ENCODE data around the gene LTA. TPM values are rescaled to one million over a fixed set of nuclear protein-coding genes. Genes with fewer than 3 reads are reported as not detected.

The LTA gene
- total RNA-seq, 4 donors from 2014 or later = not detected

DNA sequence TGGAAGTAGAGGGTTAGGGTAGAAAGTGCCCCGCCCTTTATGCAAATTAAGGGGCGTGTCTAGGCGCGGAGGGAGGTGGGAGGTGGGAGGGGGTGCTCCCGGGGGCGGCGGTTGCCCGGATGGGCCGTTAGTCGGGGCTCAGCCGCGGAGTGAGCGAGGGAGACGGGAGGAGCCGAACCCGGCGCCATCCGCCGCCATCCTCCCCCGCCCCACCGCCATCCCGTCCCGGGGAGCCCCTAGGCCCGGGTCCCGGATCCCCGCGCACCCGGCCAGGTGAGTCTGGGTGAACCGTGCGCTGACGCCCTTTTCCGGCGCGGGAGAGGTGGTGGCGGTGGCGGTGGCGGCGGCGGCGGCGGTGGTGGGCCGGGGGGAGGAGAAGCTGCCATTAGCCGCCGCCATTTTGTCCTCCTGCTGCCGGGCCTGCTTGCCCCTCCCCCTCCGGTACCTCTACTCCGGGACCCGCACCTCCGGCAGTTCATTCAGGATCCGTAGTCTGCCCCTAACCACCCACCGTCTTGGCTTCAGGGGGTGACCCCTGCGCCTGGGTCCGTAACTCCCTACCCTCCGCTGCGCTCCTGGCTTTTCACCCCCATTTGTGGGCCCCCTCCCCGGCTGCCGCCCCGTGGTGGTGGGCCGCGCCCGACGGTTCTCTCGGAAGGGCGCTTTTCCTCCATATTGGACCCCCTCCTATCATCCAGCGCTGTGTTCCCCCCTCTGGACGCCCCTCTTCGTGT lies 48.7 kb downstream of the LTA start, which contains the start of gene PRRC2A:
TSS of gene PRRC2A (plus strand) at position 130 of the 734 bp plus-strand sequence. CDS start 2,075 bp downstream, outside the sequence.
- Histone ChIP-seq H3K4me1 (peaks cover 11 to 35% (median 14%) of the 10 kb centered on the region in 3 donors), H3K36me3 (peaks cover 20 to 26% (median 24%) of the 10 kb centered on the region in 3 donors), H3K4me3 (peak within 1 kb of the TSS; percentile 80 to 98 (median 86)), H3K27ac (peak within 1 kb of the TSS; percentile 97 to 99 (median 98)), H3K9me3 (no peaks in the 10 kb centered on the region), H3K27me3 (no peaks in the 10 kb centered on the region)
- intact Hi-C loops (cut with DNase I) = no loop called here
- no peak for DNase-seq
- 1 to 6% methylated on average over 15 to 25 of the region's 67 CpGs for WGBS, 2 donors
- TF ChIP-seq POLR2A (IDR thresholded peaks at IDR 0.05) = peak in 3 of 4 donors; percentile 52 to 77 (median 75)
- TF ChIP-seq, protein P1, sequence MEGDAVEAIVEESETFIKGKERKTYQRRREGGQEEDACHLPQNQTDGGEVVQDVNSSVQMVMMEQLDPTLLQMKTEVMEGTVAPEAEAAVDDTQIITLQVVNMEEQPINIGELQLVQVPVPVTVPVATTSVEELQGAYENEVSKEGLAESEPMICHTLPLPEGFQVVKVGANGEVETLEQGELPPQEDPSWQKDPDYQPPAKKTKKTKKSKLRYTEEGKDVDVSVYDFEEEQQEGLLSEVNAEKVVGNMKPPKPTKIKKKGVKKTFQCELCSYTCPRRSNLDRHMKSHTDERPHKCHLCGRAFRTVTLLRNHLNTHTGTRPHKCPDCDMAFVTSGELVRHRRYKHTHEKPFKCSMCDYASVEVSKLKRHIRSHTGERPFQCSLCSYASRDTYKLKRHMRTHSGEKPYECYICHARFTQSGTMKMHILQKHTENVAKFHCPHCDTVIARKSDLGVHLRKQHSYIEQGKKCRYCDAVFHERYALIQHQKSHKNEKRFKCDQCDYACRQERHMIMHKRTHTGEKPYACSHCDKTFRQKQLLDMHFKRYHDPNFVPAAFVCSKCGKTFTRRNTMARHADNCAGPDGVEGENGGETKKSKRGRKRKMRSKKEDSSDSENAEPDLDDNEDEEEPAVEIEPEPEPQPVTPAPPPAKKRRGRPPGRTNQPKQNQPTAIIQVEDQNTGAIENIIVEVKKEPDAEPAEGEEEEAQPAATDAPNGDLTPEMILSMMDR (IDR thresholded peaks at IDR 0.05) = no peak

DNA sequence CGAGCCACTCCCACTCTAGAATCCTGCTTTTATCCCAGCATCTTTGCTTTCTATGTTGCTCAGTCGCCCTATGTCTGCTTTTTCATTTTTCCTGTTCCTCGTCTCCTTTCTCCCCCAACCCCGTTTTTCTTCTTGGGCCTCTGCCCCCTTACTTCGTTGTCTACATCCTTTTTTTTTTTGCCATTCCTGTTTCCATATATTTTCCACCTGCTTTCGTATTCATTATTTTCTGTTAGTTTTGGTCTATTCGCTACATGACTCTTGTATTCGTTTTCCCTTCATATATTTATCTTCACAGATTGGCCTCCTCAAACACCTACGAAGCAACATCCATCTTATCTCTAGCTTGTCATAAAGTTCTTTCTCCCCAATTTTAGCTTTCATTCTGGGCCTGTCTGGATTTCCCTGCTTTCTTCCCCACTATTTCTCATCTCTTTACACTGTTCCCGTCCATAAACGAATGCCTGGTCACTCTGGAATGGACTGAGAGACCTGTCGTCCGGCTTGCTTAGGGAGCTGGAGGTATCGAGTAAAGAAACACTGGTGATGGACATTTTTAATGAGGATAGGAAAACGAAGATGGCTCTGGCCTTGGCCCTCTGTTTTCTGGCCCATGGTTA lies 49.3 kb downstream of the LTA start:
- Histone ChIP-seq H3K27ac (peak overlapping the region; percentile 97 to 99 (median 98)), H3K4me3 (peak overlapping the region; percentile 80 to 98 (median 86)), H3K27me3 (no peaks in the 10 kb centered on the region), H3K36me3 (peaks cover 27 to 32% (median 28%) of the 10 kb centered on the region in 3 donors), H3K4me1 (peaks cover 11 to 35% (median 14%) of the 10 kb centered on the region in 3 donors), H3K9me3 (no peaks in the 10 kb centered on the region)
- WGBS, 2 donors = 3 to 6% methylated on average over 15 of the region's 15 CpGs
- DNase-seq = no peak
- intact Hi-C loops (cut with DNase I) = no loop called here
- TF ChIP-seq, protein P1 (IDR thresholded peaks at IDR 0.05) = no peak
- no peak for TF ChIP-seq POLR2A (IDR thresholded peaks at IDR 0.05)

DNA sequence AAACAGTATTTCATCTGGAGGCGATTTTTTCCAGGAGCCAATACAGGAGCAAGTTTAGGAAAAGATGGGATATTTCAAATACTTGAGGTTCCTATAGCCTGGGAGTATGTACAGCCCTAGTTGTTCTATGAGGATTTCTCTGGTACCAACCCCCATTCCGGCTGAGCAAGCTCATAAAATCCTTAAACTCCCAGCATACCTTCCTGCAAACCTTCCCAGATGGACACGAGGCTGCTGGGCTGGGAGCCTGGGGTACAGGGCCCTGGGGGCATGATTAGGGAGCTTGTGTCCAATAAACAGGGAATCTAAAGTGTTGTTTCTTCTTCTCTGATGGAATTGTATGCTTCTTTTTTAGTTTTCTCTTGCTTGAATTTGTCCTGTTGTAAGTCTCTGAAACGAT lies 49.9 kb downstream of the LTA start:
- peak overlapping the region; percentile 80 to 98 (median 86) for H3K4me3 ChIP-seq
- H3K4me1 ChIP-seq = peaks cover 11 to 35% (median 14%) of the 10 kb centered on the region in 3 donors
- no peaks in the 10 kb centered on the region for H3K9me3 ChIP-seq
- 15 to 20% methylated on average over 4 of the region's 4 CpGs for WGBS, 2 donors
- intact Hi-C loops (cut with DNase I) = no loop called here
- H3K27ac ChIP-seq = peak overlapping the region; percentile 97 to 99 (median 98)
- DNase-seq = no peak
- H3K36me3 ChIP-seq = peaks cover 33 to 38% (median 34%) of the 10 kb centered on the region in 3 donors
- TF ChIP-seq POLR2A (IDR thresholded peaks at IDR 0.05) = no peak
- TF ChIP-seq, protein P1 (IDR thresholded peaks at IDR 0.05) = no peak
- H3K27me3 ChIP-seq = no peaks in the 10 kb centered on the region

DNA sequence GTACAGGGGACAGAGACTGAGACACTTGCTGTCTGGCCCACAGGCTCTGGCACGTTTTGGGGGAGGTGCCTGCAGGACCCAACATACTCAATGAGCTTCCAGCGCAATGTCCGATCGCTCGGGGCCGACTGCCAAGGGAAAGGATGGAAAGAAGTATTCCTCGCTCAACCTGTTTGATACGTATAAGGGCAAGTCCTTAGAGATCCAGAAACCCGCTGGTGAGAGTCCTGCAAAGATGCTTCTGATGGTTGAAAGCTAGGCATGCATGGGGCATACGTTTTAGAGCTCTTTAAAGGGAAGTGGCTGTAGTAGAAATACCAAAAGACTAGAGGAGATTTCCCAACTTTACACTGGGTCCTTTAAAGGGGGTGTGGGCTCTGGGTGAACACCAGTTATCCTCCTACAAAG lies 50.6 kb downstream of the LTA start:
- Histone ChIP-seq H3K27ac (peak overlapping the region; percentile 97 to 99 (median 98)), H3K27me3 (no peaks in the 10 kb centered on the region), H3K4me3 (peak overlapping the region in 3 of 4 donors; percentile 80 to 98 (median 91)), H3K9me3 (no peaks in the 10 kb centered on the region), H3K36me3 (peaks cover 38 to 45% (median 41%) of the 10 kb centered on the region in 3 donors), H3K4me1 (peaks cover 11 to 35% (median 14%) of the 10 kb centered on the region in 3 donors)
- intact Hi-C loops (cut with DNase I) = no loop called here
- WGBS, 2 donors = 22 to 29% methylated on average over 10 of the region's 10 CpGs
- no peak for DNase-seq
- TF ChIP-seq POLR2A (IDR thresholded peaks at IDR 0.05) = no peak
- TF ChIP-seq, protein P1 (IDR thresholded peaks at IDR 0.05) = no peak

Small RNAs within 50 kb of the gene (small RNA-seq; reads per million reads assigned to genes)
- gene SNORA38 (3.8 to 13.6 (median 10.7) reads per million in 4 donors), gene SNORD117 (239 to 675 (median 297) reads per million in 4 donors), gene SNORD84 (0 reads per million in 4 donors), gene UQCRHP1 (0 reads per million in 4 donors)

Other genes starting within 250 kb of the LTA start
- gene HLA-B, start 215.1 kb upstream of the LTA start, total RNA-seq = 1,000 to 10,000 TPM in 1 of 4 donors, 100 to 1,000 TPM in 3; 193 to 1,414 (median 554) TPM
- 10 to 100 TPM in 1 of 4 donors, 1 to 10 TPM in 3; 7.5 to 10.1 (median 8.8) TPM for gene MICA, start 168.7 kb upstream of the LTA start, total RNA-seq
- gene MICB, start 74.1 kb upstream of the LTA start, total RNA-seq = 1 to 10 TPM in 3 of 4 donors, under 1 TPM in 1; 0.23 to 2.6 (median 2.1) TPM
- not detected for gene MCCD1, start 43.3 kb upstream of the LTA start, total RNA-seq
- gene DDX39B, start 30.3 kb upstream of the LTA start, total RNA-seq = 100 to 1,000 TPM; 173 to 320 (median 259) TPM
- gene ATP6V1G2, start 25.7 kb upstream of the LTA start, total RNA-seq = 1 to 10 TPM in 1 of 4 donors, under 1 TPM in 1, not detected in 2; 0.21 to 2.1 TPM
- gene NFKBIL1, start 24.7 kb upstream of the LTA start, total RNA-seq = 10 to 100 TPM in 3 of 4 donors, 1 to 10 TPM in 1; 7.8 to 25.2 (median 16.7) TPM
- under 1 TPM in 3 of 4 donors, not detected in 1; 0.27 to 0.95 (median 0.61) TPM for gene TNF, start 3.3 kb downstream of the LTA start, total RNA-seq
- 1 to 10 TPM in 2 of 4 donors, under 1 TPM in 2; 0.53 to 2.3 (median 1.1) TPM for gene LTB, start 10.1 kb downstream of the LTA start, total RNA-seq
- gene LST1, start 14.0 kb downstream of the LTA start, total RNA-seq = 10 to 100 TPM in 1 of 4 donors, 1 to 10 TPM in 1, under 1 TPM in 1, not detected in 1; 0.49 to 50.4 (median 5.1) TPM
- not detected for gene NCR3, start 20.7 kb downstream of the LTA start, total RNA-seq
- 10 to 100 TPM in 2 of 4 donors, 1 to 10 TPM in 2; 2.4 to 30.7 (median 15.1) TPM for gene AIF1, start 42.9 kb downstream of the LTA start, total RNA-seq
- 10 to 100 TPM; 42.8 to 84.9 (median 67.7) TPM for gene PRRC2A, start 48.4 kb downstream of the LTA start, total RNA-seq
- gene BAG6, start 80.4 kb downstream of the LTA start, total RNA-seq = 100 to 1,000 TPM; 129 to 217 (median 163) TPM
- gene APOM, start 83.6 kb downstream of the LTA start, total RNA-seq = 1 to 10 TPM in 2 of 4 donors, under 1 TPM in 2; 0.67 to 2.1 (median 1.1) TPM
- 10 to 100 TPM; 28.8 to 34.4 (median 31.7) TPM for gene C6orf47, start 88.5 kb downstream of the LTA start, total RNA-seq
- 10 to 100 TPM in 2 of 4 donors, 1 to 10 TPM in 2; 6.9 to 16.0 (median 10.9) TPM for gene GPANK1, start 92.7 kb downstream of the LTA start, total RNA-seq
- gene CSNK2B, start 93.8 kb downstream of the LTA start, total RNA-seq = 100 to 1,000 TPM; 155 to 204 (median 186) TPM
- gene LY6G5B, start 97.7 kb downstream of the LTA start, total RNA-seq = 1 to 10 TPM in 3 of 4 donors, under 1 TPM in 1; 0.70 to 9.5 (median 4.5) TPM
- under 1 TPM in 2 of 4 donors, not detected in 2; 0.57 to 0.83 TPM for gene LY6G5C, start 108.8 kb downstream of the LTA start, total RNA-seq
- 10 to 100 TPM; 38.5 to 43.3 (median 40.1) TPM for gene ABHD16A, start 131.0 kb downstream of the LTA start, total RNA-seq
- gene LY6G6F, start 134.6 kb downstream of the LTA start, total RNA-seq = not detected
- not detected for gene LY6G6D, start 143.1 kb downstream of the LTA start, total RNA-seq
- gene LY6G6C, start 149.5 kb downstream of the LTA start, total RNA-seq = 10 to 100 TPM in 1 of 4 donors, 1 to 10 TPM in 2, under 1 TPM in 1; 0.53 to 14.6 (median 2.4) TPM
- gene MPIG6B, start 151.1 kb downstream of the LTA start, total RNA-seq = 1 to 10 TPM in 1 of 4 donors, under 1 TPM in 3; 0.12 to 1.4 (median 0.73) TPM
- 10 to 100 TPM; 16.4 to 59.3 (median 28.2) TPM for gene DDAH2, start 157.0 kb downstream of the LTA start, total RNA-seq
- 100 to 1,000 TPM; 289 to 440 (median 365) TPM for gene CLIC1, start 164.2 kb downstream of the LTA start, total RNA-seq
- gene MSH5, start 167.7 kb downstream of the LTA start, total RNA-seq = 1 to 10 TPM; 2.3 to 7.9 (median 6.8) TPM
- 1 to 10 TPM in 2 of 4 donors, under 1 TPM in 2; 0.45 to 2.9 (median 1.1) TPM for gene SAPCD1, start 190.4 kb downstream of the LTA start, total RNA-seq
- under 1 TPM; 0.22 to 0.80 (median 0.58) TPM for gene VWA7, start 205.0 kb downstream of the LTA start, total RNA-seq
- gene VARS1, start 223.5 kb downstream of the LTA start, total RNA-seq = 10 to 100 TPM; 35.0 to 72.3 (median 45.5) TPM
- 10 to 100 TPM; 27.1 to 70.8 (median 36.6) TPM for gene LSM2, start 234.7 kb downstream of the LTA start, total RNA-seq
- gene HSPA1L, start 243.0 kb downstream of the LTA start, total RNA-seq = under 1 TPM; 0.35 to 0.97 (median 0.57) TPM
- gene HSPA1A, start 243.3 kb downstream of the LTA start, total RNA-seq = 100 to 1,000 TPM; 158 to 362 (median 223) TPM

All from esophagus squamous epithelium (tissue), 5 donors.